PC-9 (cell line): ENCODE results near the gene PFKP. TPM values are rescaled to one million over a fixed set of nuclear protein-coding genes. Genes with fewer than 3 reads are reported as not detected.

Source experiments
- BruUV-seq: library from RNA; stranded (reverse); fragments of 400-500 nt; replicated peaks from 2 replicates; lab custom pipeline; 2021; lab: Mats Ljungman, UMichigan
- CTCF ChIA-PET: fragments of 300-600 bp; sonication (Branson Sonifier 250); formaldehyde crosslinking; loops from one replicate; lab custom pipeline; 2022; ENCODE audit warnings: antibody characterized with exemption; lab: Charles Lee
- POLR2A ChIA-PET: fragments of 300-600 bp; sonication (Branson Sonifier 250); formaldehyde crosslinking; loops from one replicate; lab custom pipeline; 2022; ENCODE audit warnings: antibody characterized with exemption; ENCODE audit not compliant: unreplicated experiment; lab: Charles Lee
- DNase-seq, 2 experiments: peaks; one replicate each; pipeline versions ENCODE4 v3.0.0 to v3.0.0-alpha.2; 2015 to 2022; ENCODE audit warnings: mixed read lengths in 1 of 2
- H2AFZ ChIP-seq: fragments of 200-600 bp; sonication (generic); 2 replicates; pipeline ENCODE4 v1.8.1; 2017; ENCODE audit warnings: antibody characterized with exemption
- H3F3A ChIP-seq: fragments of 200-600 bp; sonication (generic); 2 replicates; pipeline ENCODE4 v1.8.1; 2017; ENCODE audit warnings: antibody characterized with exemption, mild to moderate bottlenecking, low read depth; ENCODE audit not compliant: insufficient read depth
- H3K27ac ChIP-seq: fragments of 200-600 bp; sonication (generic); 2 replicates; pipeline ENCODE4 v1.6.1; 2016; ENCODE audit warnings: mixed run types
- H3K27me3 ChIP-seq: fragments of 200-600 bp; sonication (generic); 2 replicates; pipeline ENCODE4 v1.6.1; 2016; ENCODE audit warnings: low read depth, mixed run types; ENCODE audit not compliant: insufficient read depth
- H3K36me3 ChIP-seq: fragments of 200-600 bp; sonication (generic); 2 replicates; pipeline ENCODE4 v1.6.1; 2016; ENCODE audit warnings: low read depth, mixed run types
- H3K4me1 ChIP-seq: fragments of 200-600 bp; sonication (generic); replicated peaks from 2 replicates; pipeline ENCODE4 v1.6.1; 2016; ENCODE audit warnings: mixed run types; ENCODE audit not compliant: insufficient read depth
- H3K4me2 ChIP-seq: fragments of 200-600 bp; sonication (generic); 2 replicates; pipeline ENCODE4 v1.6.1; 2017; ENCODE audit warnings: mixed run types
- H3K4me3 ChIP-seq: fragments of 200-600 bp; sonication (generic); 2 replicates; pipeline ENCODE4 v1.6.1; 2016; ENCODE audit warnings: mixed run types
- H3K79me2 ChIP-seq: fragments of 200-600 bp; sonication (generic); 2 replicates; pipeline ENCODE4 v1.6.1; 2017; ENCODE audit warnings: low read depth, mixed run types
- H3K9me2 ChIP-seq: fragments of 200-600 bp; sonication (generic); 2 replicates; pipeline ENCODE4 v1.8.1; 2017; ENCODE audit warnings: mild to moderate bottlenecking; ENCODE audit not compliant: insufficient read depth
- H3K9me3 ChIP-seq: fragments of 200-600 bp; sonication (generic); 2 replicates; pipeline ENCODE4 v1.8.1; 2016; ENCODE audit warnings: low read depth; ENCODE audit not compliant: insufficient read depth
- H4K20me1 ChIP-seq: fragments of 200-600 bp; sonication (generic); 2 replicates; pipeline ENCODE4 v1.8.1; 2017; ENCODE audit not compliant: insufficient read depth
- CTCF ChIP-seq: fragments of 200-600 bp; sonication (generic); conservative IDR thresholded peaks from 2 replicates; pipeline ENCODE4 v1.6.1; 2017; ENCODE audit warnings: mixed run types, antibody characterized with exemption, mild to moderate bottlenecking, moderate library complexity
- EZH2 ChIP-seq: fragments of 200-600 bp; sonication (generic); IDR thresholded peaks from 2 replicates; pipeline ENCODE4 v1.8.0; 2017; ENCODE audit warnings: antibody characterized with exemption, low read depth
- intact Hi-C: fragments of 100-400 bp; cut with micrococcal nuclease; formaldehyde crosslinking; loops from one replicate; pipeline ENCODE4 v1.10.0; 2022; ENCODE audit not compliant: unreplicated experiment
- total RNA-seq: library from RNA; stranded (reverse); gene quantifications from 2 replicates; pipeline ENCODE4 v1.2.3, GENCODE V29; 2021

Gene PFKP
- total RNA-seq, 1 experiment from 2014 or later, result 234 TPM

- POLR2A ChIA-PET, result no interaction called here
- intact Hi-C loops, result no loop called here
- Histone ChIP-seq H3K79me2 (no peaks in the 10 kb centered on the region), H3K9me3 (no peaks in the 10 kb centered on the region), H4K20me1 (no peaks in the 10 kb centered on the region), H3K27ac (no peak overlapping the region), H3K27me3 (no peaks in the 10 kb centered on the region), H3K4me2 (no peak overlapping the region), H3K9me2 (no peaks in the 10 kb centered on the region), H3F3A (no peaks in the 10 kb centered on the region), H3K4me3 (no peak overlapping the region), H3K4me1 (no peaks in the 10 kb centered on the region), H3K36me3 (0 out of 2 replicates have a peak, but pooled peaks cover 4% of the 10 kb centered on the region), H2AFZ (no peak overlapping the region)
- DNase-seq, result no peak
- BruUV-seq, result no TSS peak
- TF ChIP-seq CTCF, result peak; percentile 55
- TF ChIP-seq EZH2, result no peak
- CTCF ChIA-PET, result interaction anchor here (0.6 kb wide), 1 partner anchor 1574 kb away, joined by 4 read pairs; no protein-coding TSS in a partner anchor
Observed at GRCh38 chr10:3119796-3120459, 52.6 kb downstream of the PFKP start.

GRCh38 chr10:3122034-3122433 is 54.7 kb downstream of the PFKP start:
- Histone ChIP-seq H2AFZ (no peak overlapping the region), H3K27ac (no peak overlapping the region), H4K20me1 (no peaks in the 10 kb centered on the region), H3K9me3 (no peaks in the 10 kb centered on the region), H3K4me1 (no peaks in the 10 kb centered on the region), H3K27me3 (no peaks in the 10 kb centered on the region), H3K36me3 (0 out of 2 replicates have a peak, but pooled peaks cover 4% of the 10 kb centered on the region), H3K4me3 (no peak overlapping the region), H3F3A (no peaks in the 10 kb centered on the region), H3K4me2 (no peak overlapping the region), H3K79me2 (no peaks in the 10 kb centered on the region), H3K9me2 (no peaks in the 10 kb centered on the region)
- no TSS peak for BruUV-seq
- TF ChIP-seq CTCF (no peak), EZH2 (no peak)
- DNase-seq, result no peak
- intact Hi-C loops, result no loop called here
- CTCF ChIA-PET, result interaction anchor here (0.7 kb wide), 1 partner anchor 1608 kb away, joined by 13 read pairs; no protein-coding TSS in a partner anchor
- POLR2A ChIA-PET, result no interaction called here

GRCh38 chr10:3122486-3123205 is 55.3 kb downstream of the PFKP start:
- H3K79me2 ChIP-seq, result no peaks in the 10 kb centered on the region
- H3K9me3 ChIP-seq, result no peaks in the 10 kb centered on the region
- H3K4me3 ChIP-seq, result no peak overlapping the region
- peak in 1 of 2 experiments; percentile 54 for DNase-seq
- ChIA-PET POLR2A (no interaction called here), CTCF (no interaction called here)
- no peaks in the 10 kb centered on the region for H3F3A ChIP-seq
- H3K36me3 ChIP-seq, result 0 out of 2 replicates have a peak, but pooled peaks cover 4% of the 10 kb centered on the region
- TF ChIP-seq CTCF (no peak), EZH2 (no peak)
- H3K9me2 ChIP-seq, result no peaks in the 10 kb centered on the region
- no peak overlapping the region for H2AFZ ChIP-seq
- no TSS peak for BruUV-seq
- H3K27me3 ChIP-seq, result no peaks in the 10 kb centered on the region
- H3K4me1 ChIP-seq, result no peaks in the 10 kb centered on the region
- H4K20me1 ChIP-seq, result no peaks in the 10 kb centered on the region
- intact Hi-C loops, result no loop called here
- no peak overlapping the region for H3K27ac ChIP-seq
- no peak overlapping the region for H3K4me2 ChIP-seq
